Measurements from ENCODE around the gene CFAP100.

- no peak for TF ChIP-seq REST (IDR thresholded peaks at IDR 0.05; ENCODE audit: insufficient read depth in 1 of 2, low read depth in 2 of 2, low read length in 2 of 2)
- no peak for TF ChIP-seq TAF1 (IDR thresholded peaks at IDR 0.05; ENCODE audit: borderline replicate concordance, insufficient read depth, low read length)
- TF ChIP-seq POLR2AphosphoS5 (IDR thresholded peaks at IDR 0.05; ENCODE audit: low read depth, low read length), result no peak
These were observed 48.9 kb upstream of the CFAP100 start for GRCh38 chr3:126345641-126346460.
